B cell (primary cell): ENCODE results near the gene DLK1. TPM values are rescaled to one million over a fixed set of nuclear protein-coding genes. Genes with fewer than 3 reads are reported as not detected.

ENCODE experiments used
- ATAC-seq: fragments of 200-7000 bp; cut with Tn5 transposase; one replicate; pipeline ENCODE4 v1.10.0; 2021; ENCODE audit warnings: low read depth, mild to moderate bottlenecking, moderate number of reproducible peaks, moderate library complexity
- CTCF ChIA-PET: fragments of 350-600 bp; sonication (Branson Sonifier 250); formaldehyde crosslinking; loops from one replicate; lab custom pipeline; 2021; ENCODE audit warnings: antibody characterized with exemption, inconsistent platforms; lab: Charles Lee
- POLR2A ChIA-PET: fragments of 350-600 bp; sonication (Branson Sonifier 250); formaldehyde crosslinking; loops from one replicate; lab custom pipeline; 2021; ENCODE audit warnings: antibody characterized with exemption; lab: Charles Lee
- DNase-seq: peaks from one replicate; pipeline ENCODE4 v3.0.0; 2013
- H2AFZ ChIP-seq: 2 replicates; pipeline ENCODE4 v1.6.1; 2012; ENCODE audit warnings: mild to moderate bottlenecking, low read depth, low read length; ENCODE audit not compliant: insufficient read depth, poor library complexity, severe bottlenecking
- H3K27ac ChIP-seq, 2 donors: 1 replicate in 1 of 2; 2 replicates in 1 of 2; pipeline ENCODE4 v1.5.1; 2012 to 2013; ENCODE audit warnings: low read length in 2 of 2, mild to moderate bottlenecking in 2 of 2, moderate library complexity in 1 of 2
- H3K27me3 ChIP-seq, 4 experiments: fragments of 200-600 bp in 1 of 4; sonication (generic) in 1 of 4; replicated peaks in 1 of 4; 1 replicate in 2 of 4; 2 replicates in 2 of 4; pipeline versions ENCODE4 v1.6.1 to v1.7.0; 2013 to 2016; ENCODE audit warnings: low read length in 3 of 4, mild to moderate bottlenecking in 2 of 4, mixed read lengths in 1 of 4, moderate library complexity in 1 of 4; ENCODE audit not compliant: insufficient read depth in 4 of 4, control insufficient read depth in 3 of 4; ENCODE audit errors: control extremely low read depth in 1 of 4
- H3K36me3 ChIP-seq, 2 experiments: replicated peaks in 1 of 2; 1 replicate in 1 of 2; 2 replicates in 1 of 2; pipeline versions ENCODE4 v1.6.1 to v1.7.1; 2013; ENCODE audit warnings: low read length in 1 of 2; ENCODE audit not compliant: insufficient read depth in 2 of 2, control insufficient read depth in 1 of 2; ENCODE audit errors: control extremely low read depth in 1 of 2, extremely low read depth in 1 of 2
- H3K4me1 ChIP-seq, 2 donors: fragments of 200-600 bp in 1 of 2; sonication (generic) in 1 of 2; 1 replicate in 1 of 2; 2 replicates in 1 of 2; pipeline versions ENCODE4 v1.5.1 to v1.6.1; 2013 to 2017; ENCODE audit warnings: low read length in 2 of 2; ENCODE audit not compliant: control insufficient read depth in 2 of 2, insufficient read depth in 2 of 2
- H3K4me2 ChIP-seq: replicated peaks from 2 replicates; pipeline ENCODE3; 2012; ENCODE audit warnings: mild to moderate bottlenecking, low read depth, low read length; ENCODE audit not compliant: poor library complexity, severe bottlenecking
- H3K4me3 ChIP-seq, 5 experiments: fragments of 200-600 bp in 1 of 5; sonication (generic) in 1 of 5; 1 replicate in 3 of 5; 2 replicates in 2 of 5; pipeline versions ENCODE4 v1.5.1 to v1.7.0; 2011 to 2016; ENCODE audit warnings: low read length in 4 of 5, mild to moderate bottlenecking in 4 of 5, low read depth in 2 of 5, control low read depth in 1 of 5, moderate library complexity in 1 of 5; ENCODE audit not compliant: insufficient read depth in 1 of 5; ENCODE audit errors: control extremely low read depth in 1 of 5, extremely low read depth in 1 of 5
- H3K79me2 ChIP-seq: fragments of 200-600 bp; sonication (generic); one replicate; pipeline ENCODE4 v1.6.0; 2016; ENCODE audit warnings: low read length; ENCODE audit not compliant: control insufficient read depth, insufficient read depth
- H3K9ac ChIP-seq: fragments of 200-600 bp; sonication (generic); 2 replicates; pipeline ENCODE4 v1.6.1; 2017; ENCODE audit warnings: mild to moderate bottlenecking, low read length, moderate library complexity
- H3K9me3 ChIP-seq, 3 donors: one replicate each; pipeline versions ENCODE4 v1.6.1 to v1.7.1; 2013; ENCODE audit warnings: low read length in 2 of 3; ENCODE audit not compliant: control insufficient read depth in 2 of 3, insufficient read depth in 1 of 3; ENCODE audit errors: control extremely low read depth in 1 of 3
- H4K20me1 ChIP-seq: 2 replicates; pipeline ENCODE4 v1.6.0; 2012; ENCODE audit warnings: mild to moderate bottlenecking, low read length; ENCODE audit not compliant: insufficient read depth, control insufficient read depth, poor library complexity, severe bottlenecking
- H3K27ac Mint-ChIP-seq: one replicate; pipeline ENCODE4 v1.8.0; 2021; ENCODE audit warnings: mixed read lengths
- H3K27me3 Mint-ChIP-seq: one replicate; pipeline ENCODE4 v1.8.0; 2021; ENCODE audit warnings: mixed read lengths
- H3K4me1 Mint-ChIP-seq: one replicate; pipeline ENCODE4 v1.8.0; 2021; ENCODE audit warnings: mixed read lengths
- H3K4me3 Mint-ChIP-seq: one replicate; pipeline ENCODE4 v1.8.0; 2021; ENCODE audit warnings: mixed read lengths
- H3K9me3 Mint-ChIP-seq: one replicate; pipeline ENCODE4 v1.8.0; 2022; ENCODE audit warnings: mixed read lengths; ENCODE audit not compliant: insufficient read depth
- CTCF ChIP-seq: fragments of 200-600 bp; IDR thresholded peaks from one replicate; pipeline ENCODE4 v1.8.0; 2022; ENCODE audit warnings: antibody characterized with exemption, mild to moderate bottlenecking
- EZH2 ChIP-seq: IDR thresholded peaks from 2 replicates; pipeline ENCODE4 v1.6.1; 2012; ENCODE audit warnings: borderline replicate concordance, low read depth, mild to moderate bottlenecking, moderate library complexity, low read length; ENCODE audit not compliant: insufficient read depth, poor library complexity, severe bottlenecking
- WGBS: methylation state at CpG from one replicate; pipeline ENCODE4 v1.1.5; 2013; ENCODE audit warnings: missing lambda C conversion rate; ENCODE audit not compliant: insufficient coverage; 5-methylcytosine and 5-hydroxymethylcytosine counted together
- intact Hi-C: fragments of 100-400 bp; cut with micrococcal nuclease; formaldehyde crosslinking; loops from one replicate; pipeline ENCODE4 v1.10.0; 2022
- polyA plus RNA-seq: library from polyadenylated mRNA; depleted of rRNA; stranded (reverse); fragments of >200 nt; gene quantifications from 2 replicates; pipeline ENCODE4 v1.2.3, GENCODE V29; 2012
- total RNA-seq, 2 donors: library from RNA; stranded (reverse); fragments of 120-200 nt in 1 of 2; gene quantifications; 1 replicate in 1 of 2; 2 replicates in 1 of 2; pipeline versions ENCODE4 v1.2.3 to v1.2.4, GENCODE V29; 2013 to 2022

The DLK1 gene
- total and polyA plus RNA-seq, 2 donors (not counting 1 experiment from before 2014, with no cell fraction given): not detected

DNA sequence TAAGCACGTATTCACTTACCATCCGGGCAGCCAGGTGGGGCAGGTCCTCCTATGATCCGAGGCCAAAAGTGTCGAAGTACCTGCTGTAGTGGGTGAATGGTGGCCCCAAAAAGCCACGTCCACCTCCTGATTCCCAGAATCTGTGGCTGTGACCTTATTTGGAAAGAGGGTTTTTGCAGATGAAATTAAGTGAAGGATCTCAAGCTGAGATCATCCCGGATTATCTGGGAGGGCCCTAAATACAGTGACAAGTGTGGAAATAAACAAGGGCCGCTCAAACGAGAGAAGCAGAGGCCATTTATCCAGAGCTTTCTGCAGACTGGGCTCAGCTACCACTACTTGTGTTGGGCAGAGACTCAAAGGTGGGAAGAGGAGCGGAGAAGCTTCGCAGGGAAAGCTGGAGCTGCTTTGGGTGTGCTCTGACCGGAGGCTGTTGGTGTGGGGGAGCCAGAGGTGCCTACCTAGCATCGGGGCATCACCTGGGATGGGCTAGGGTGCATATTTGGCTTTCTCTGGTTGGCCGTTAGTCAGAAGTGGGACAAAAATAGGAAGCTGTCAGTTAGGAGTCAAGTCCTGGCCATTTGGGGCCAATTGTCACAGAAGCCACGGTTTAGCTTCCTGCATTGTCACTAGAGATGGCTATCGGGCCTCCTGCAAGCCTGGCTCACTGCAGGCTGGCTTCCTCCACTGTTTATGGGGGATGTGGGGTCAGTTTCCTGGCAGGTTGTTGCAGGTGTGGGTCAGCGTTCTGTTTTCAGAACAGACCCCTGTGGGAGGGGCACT lies 27.8 kb upstream of the DLK1 start:
- WGBS: 68% methylated on average over 14 of the region's 16 CpGs
- POLR2A ChIA-PET: no interaction called here
- Mint-ChIP-seq H3K27me3 (peaks cover 7% of the 10 kb centered on the region), H3K4me1 (no peaks in the 10 kb centered on the region), H3K27ac (no peak overlapping the region), H3K9me3 (no peaks in the 10 kb centered on the region), H3K4me3 (no peak overlapping the region)
- TF ChIP-seq EZH2 (no peak), CTCF (no peak)
- H3K4me2 ChIP-seq: no peak overlapping the region
- no peak overlapping the region for H3K4me3 ChIP-seq
- no peak for ATAC-seq
- no peak overlapping the region for H3K27ac ChIP-seq
- intact Hi-C loops: no loop called here
- CTCF ChIA-PET: no interaction called here
- no peaks in the 10 kb centered on the region for H3K36me3 ChIP-seq
- H3K4me1 ChIP-seq: no peaks in the 10 kb centered on the region
- no peaks in the 10 kb centered on the region for H4K20me1 ChIP-seq
- peaks cover 0 to 6% (median 0%) of the 10 kb centered on the region in 3 donors for H3K9me3 ChIP-seq
- H3K27me3 ChIP-seq: peaks cover 0 to 5% (median 0%) of the 10 kb centered on the region in 4 experiments
- no peak overlapping the region for H3K9ac ChIP-seq
- no peak overlapping the region for H2AFZ ChIP-seq
- DNase-seq: no peak
- no peaks in the 10 kb centered on the region for H3K79me2 ChIP-seq

GRCh38 chr14:100701314-100701713 lies 25.4 kb upstream of the DLK1 start:
- TF ChIP-seq EZH2 (no peak), CTCF (no peak)
- CTCF ChIA-PET: no interaction called here
- DNase-seq (no peak), ATAC-seq (no peak)
- no peak overlapping the region for H3K4me3 Mint-ChIP-seq
- peaks cover 7% of the 10 kb centered on the region for H3K27me3 Mint-ChIP-seq
- no peak overlapping the region for H3K27ac ChIP-seq
- H3K79me2 ChIP-seq: no peaks in the 10 kb centered on the region
- intact Hi-C loops: no loop called here
- H3K4me1 ChIP-seq: no peaks in the 10 kb centered on the region
- H3K27ac Mint-ChIP-seq: no peak overlapping the region
- H3K4me3 ChIP-seq: no peak overlapping the region
- peaks cover 0 to 6% (median 0%) of the 10 kb centered on the region in 3 donors for H3K9me3 ChIP-seq
- H3K9me3 Mint-ChIP-seq: no peaks in the 10 kb centered on the region
- H3K4me1 Mint-ChIP-seq: no peaks in the 10 kb centered on the region
- H3K4me2 ChIP-seq: no peak overlapping the region
- 57% methylated on average over 4 of the region's 6 CpGs for WGBS
- POLR2A ChIA-PET: no interaction called here
- no peak overlapping the region for H3K9ac ChIP-seq
- H4K20me1 ChIP-seq: no peaks in the 10 kb centered on the region
- H3K36me3 ChIP-seq: no peaks in the 10 kb centered on the region
- H3K27me3 ChIP-seq: peaks cover 0 to 3% (median 1%) of the 10 kb centered on the region in 4 experiments
- no peak overlapping the region for H2AFZ ChIP-seq
